ENCODE measurements around the gene KDM4C. TPM values are rescaled to one million over a fixed set of nuclear protein-coding genes. Genes with fewer than 3 reads are reported as not detected.

Gene KDM4C
- total and polyA plus RNA-seq, 2 of the 8 experiments (the other 6 are each of a cell fraction or from before 2014, with no cell fraction given), result 13.0 to 26.1 TPM

- Histone ChIP-seq H4K8ac (ENCODE audit: extremely low read depth, insufficient read depth, low read length) (no peak overlapping the region), H3K79me1 (ENCODE audit: low read depth, low read length) (no peaks in the 10 kb centered on the region), H4K5ac (ENCODE audit: insufficient read length, low read depth, low read length) (no peak overlapping the region), H2AFZ (ENCODE audit: low read length) (no peak overlapping the region), H3K9ac (replicated peaks in 1 of 4; ENCODE audit: extremely low read depth in 1 of 4, low read depth in 3 of 4, low read length in 3 of 4) (no peak overlapping the region), H3K27ac (ENCODE audit: low read depth, low read length) (no peak overlapping the region), H3K27me3 (replicated peaks in 1 of 4; ENCODE audit: control insufficient read depth in 3 of 4, extremely low read depth in 1 of 4, insufficient read depth in 3 of 4, low read length in 3 of 4) (no peaks in the 10 kb centered on the region), H3K4me1 (replicated peaks in 1 of 4; ENCODE audit: control insufficient read depth in 3 of 4, insufficient read depth in 4 of 4, low read length in 3 of 4) (no peaks in the 10 kb centered on the region), H2BK120ac (replicated peaks; ENCODE audit: low read depth, low read length) (no peak overlapping the region), H3K56ac (replicated peaks; ENCODE audit: insufficient read length, low read depth, low read length) (no peak overlapping the region), H4K20me1 (replicated peaks in 1 of 2; ENCODE audit: control insufficient read depth in 1 of 2, insufficient read depth in 2 of 2, low read length in 2 of 2) (peaks cover 0 to 5% of the 10 kb centered on the region in 2 experiments), H3K4ac (replicated peaks; ENCODE audit: insufficient read length, low read depth, low read length) (no peak overlapping the region), H3K36me3 (ENCODE audit: control insufficient read depth in 2 of 4, insufficient read depth in 4 of 4, low read length in 3 of 4) (no peaks in the 10 kb centered on the region; a peak in 3 of 8 replicates), H3K9me3 (ENCODE audit: insufficient read depth in 2 of 2, low read depth in 1 of 2, low read length in 1 of 2) (no peaks in the 10 kb centered on the region), H3K4me3 (ENCODE audit: extremely low read depth in 1 of 4, insufficient read depth in 2 of 4, low read depth in 3 of 4, low read length in 4 of 4) (no peak overlapping the region), H2BK20ac (ENCODE audit: low read length) (no peak overlapping the region), H3K23me2 (ENCODE audit: low read depth, low read length) (no peaks in the 10 kb centered on the region; the same call in 1 of the 2 replicates), H3K18ac (ENCODE audit: extremely low read depth, low read length) (no peak overlapping the region), H3K14ac (ENCODE audit: insufficient read length) (no peak overlapping the region), H2AK5ac (ENCODE audit: low read depth, low read length) (no peak overlapping the region), H3K23ac (ENCODE audit: insufficient read length) (no peak overlapping the region), H3K4me2 (ENCODE audit: insufficient read depth in 1 of 2, low read depth in 2 of 2, low read length in 2 of 2) (no peak overlapping the region), H4K91ac (replicated peaks; ENCODE audit: insufficient read length, low read length) (no peak overlapping the region), H2BK5ac (ENCODE audit: low read depth, low read length) (no peak overlapping the region), H2BK12ac (ENCODE audit: low read depth, low read length) (no peak overlapping the region), H2BK15ac (ENCODE audit: low read length) (no peak overlapping the region), H3K79me2 (ENCODE audit: control insufficient read depth in 1 of 2, insufficient read depth in 2 of 2, low read length in 2 of 2) (no peaks in the 10 kb centered on the region)
- DNase-seq (ENCODE audit: low read depth in 1 of 2, low spot score in 2 of 2) (no peak), FAIRE-seq (no peak)
- CTCF ChIA-PET (ENCODE audit: partially characterized antibody), result no interaction called here
- WGBS, 2 experiments (ENCODE audit: extremely low coverage in 1 of 2, insufficient coverage in 1 of 2, insufficient read length in 1 of 2, insufficient replicate concordance in 2 of 2, low coverage in 1 of 2, low lambda C conversion rate in 2 of 2, missing lambda C conversion rate in 1 of 2), result 91% methylated on average over 3 of the region's 3 CpGs; no CpG with 5 or more reads in 1 of the 2 experiments
- POLR2A ChIA-PET (ENCODE audit: partially characterized antibody), result no interaction called here
- no peak for TF ChIP-seq BRCA1 (IDR thresholded peaks at IDR 0.05; ENCODE audit: low read depth, low read length)
- no peak for TF ChIP-seq YY1 (IDR thresholded peaks at IDR 0.05; ENCODE audit: low read depth, low read length)
- TF ChIP-seq GABPA (IDR thresholded peaks at IDR 0.05; ENCODE audit: borderline replicate concordance, insufficient read depth, low read length), result no peak
- no peak for TF ChIP-seq SAP30 (IDR thresholded peaks at IDR 0.05; ENCODE audit: insufficient read depth, insufficient replicate concordance, low read length)
- no peak for TF ChIP-seq SIN3A (conservative IDR thresholded peaks at IDR 0.05 in 1 of 2, IDR thresholded peaks at IDR 0.05 in 1 of 2; ENCODE audit: low read depth in 1 of 2, low read length in 2 of 2)
- no peak for TF ChIP-seq GTF2F1 (IDR thresholded peaks at IDR 0.05; ENCODE audit: borderline replicate concordance, low read depth, low read length)
- TF ChIP-seq, protein P1, sequence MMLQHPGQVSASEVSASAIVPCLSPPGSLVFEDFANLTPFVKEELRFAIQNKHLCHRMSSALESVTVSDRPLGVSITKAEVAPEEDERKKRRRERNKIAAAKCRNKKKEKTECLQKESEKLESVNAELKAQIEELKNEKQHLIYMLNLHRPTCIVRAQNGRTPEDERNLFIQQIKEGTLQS (IDR thresholded peaks at IDR 0.05; ENCODE audit: insufficient read depth, low read depth, low read length), result no peak
- TF ChIP-seq E2F6 (IDR thresholded peaks at IDR 0.05), result no peak
- no peak for TF ChIP-seq RAD21 (IDR thresholded peaks at IDR 0.05 in 1 of 2, conservative IDR thresholded peaks at IDR 0.05 in 1 of 2; ENCODE audit: low read depth in 2 of 2, low read length in 2 of 2)
- TF ChIP-seq RNF2 (IDR thresholded peaks at IDR 0.05; ENCODE audit: borderline replicate concordance, low read depth, low read length, missing control alignments, poor library complexity, severe bottlenecking), result no peak
- TF ChIP-seq RXRA (IDR thresholded peaks at IDR 0.05; ENCODE audit: insufficient read depth, low read depth, low read length), result no peak
- TF ChIP-seq SP4 (IDR thresholded peaks at IDR 0.05; ENCODE audit: low read length), result no peak
These were observed 321.3 kb downstream of the KDM4C start for GRCh38 chr9:7079051-7079450.

Data from H1 (cell line).